Nephron (organoid): ENCODE data around the gene IGF1R.

Experiments
- H3K27ac Mint-ChIP-seq, 3 experiments: 2 replicates each; pipeline ENCODE4 v1.8.0; 2020; ENCODE audit warnings: mixed read lengths in 3 of 3, mild to moderate bottlenecking in 2 of 3, moderate library complexity in 1 of 3
- H3K27me3 Mint-ChIP-seq: 2 replicates; pipeline ENCODE4 v1.8.0; 2021; ENCODE audit warnings: low read depth, mild to moderate bottlenecking, moderate library complexity, mixed read lengths
- H3K36me3 Mint-ChIP-seq: 2 replicates; pipeline ENCODE4 v1.8.0; 2020; ENCODE audit warnings: low read depth, mixed read lengths
- H3K4me1 Mint-ChIP-seq: 2 replicates; pipeline ENCODE4 v1.8.0; 2020; ENCODE audit warnings: mixed read lengths
- H3K4me3 Mint-ChIP-seq, 3 experiments: 2 replicates each; pipeline ENCODE4 v1.8.0; 2020; ENCODE audit warnings: mild to moderate bottlenecking in 3 of 3, mixed read lengths in 3 of 3, moderate library complexity in 2 of 3
- H3K9me3 Mint-ChIP-seq: 2 replicates; pipeline ENCODE4 v1.8.0; 2020; ENCODE audit warnings: mixed read lengths
- TF ChIP-seq, protein P1 (sequence below), 3 experiments: fragments of 200-600 bp; sonication (generic); IDR thresholded peaks; one replicate each; pipeline ENCODE4 v1.5.0; 2021; ENCODE audit warnings: antibody characterized with exemption in 3 of 3; ENCODE audit not compliant: unreplicated experiment in 3 of 3

Gene IGF1R

DNA sequence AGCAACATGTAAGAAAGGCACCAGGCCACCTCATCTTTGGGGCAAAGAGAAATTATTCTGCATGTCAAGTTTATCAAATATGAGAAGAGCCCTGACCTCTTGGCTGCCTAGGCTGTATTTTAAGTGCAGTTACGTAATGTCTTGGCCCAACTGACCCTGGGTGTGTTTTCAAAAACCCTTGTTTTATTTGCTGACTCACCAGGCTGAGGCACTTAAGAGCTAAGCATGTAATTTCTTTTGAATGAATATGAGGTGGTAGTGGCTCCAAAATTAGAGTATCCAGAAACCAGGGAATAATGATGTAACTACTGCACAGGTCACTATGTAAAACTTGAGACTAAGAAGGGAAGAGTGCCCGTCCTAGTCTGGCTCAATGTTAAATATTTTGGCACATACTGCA is 335.0 kb downstream of the IGF1R start:
- H3K4me1 Mint-ChIP-seq, result peaks cover 20% of the 10 kb centered on the region
- no peaks in the 10 kb centered on the region for H3K27me3 Mint-ChIP-seq
- peaks cover 11% of the 10 kb centered on the region for H3K9me3 Mint-ChIP-seq
- TF ChIP-seq, protein P1, sequence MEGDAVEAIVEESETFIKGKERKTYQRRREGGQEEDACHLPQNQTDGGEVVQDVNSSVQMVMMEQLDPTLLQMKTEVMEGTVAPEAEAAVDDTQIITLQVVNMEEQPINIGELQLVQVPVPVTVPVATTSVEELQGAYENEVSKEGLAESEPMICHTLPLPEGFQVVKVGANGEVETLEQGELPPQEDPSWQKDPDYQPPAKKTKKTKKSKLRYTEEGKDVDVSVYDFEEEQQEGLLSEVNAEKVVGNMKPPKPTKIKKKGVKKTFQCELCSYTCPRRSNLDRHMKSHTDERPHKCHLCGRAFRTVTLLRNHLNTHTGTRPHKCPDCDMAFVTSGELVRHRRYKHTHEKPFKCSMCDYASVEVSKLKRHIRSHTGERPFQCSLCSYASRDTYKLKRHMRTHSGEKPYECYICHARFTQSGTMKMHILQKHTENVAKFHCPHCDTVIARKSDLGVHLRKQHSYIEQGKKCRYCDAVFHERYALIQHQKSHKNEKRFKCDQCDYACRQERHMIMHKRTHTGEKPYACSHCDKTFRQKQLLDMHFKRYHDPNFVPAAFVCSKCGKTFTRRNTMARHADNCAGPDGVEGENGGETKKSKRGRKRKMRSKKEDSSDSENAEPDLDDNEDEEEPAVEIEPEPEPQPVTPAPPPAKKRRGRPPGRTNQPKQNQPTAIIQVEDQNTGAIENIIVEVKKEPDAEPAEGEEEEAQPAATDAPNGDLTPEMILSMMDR (IDR thresholded peaks at IDR 0.05; ENCODE audit: unreplicated experiment in 3 of 3), result no peak
- H3K27ac Mint-ChIP-seq, result no peak overlapping the region
- no peak overlapping the region for H3K4me3 Mint-ChIP-seq
- H3K36me3 Mint-ChIP-seq, result peaks cover 4% of the 10 kb centered on the region

DNA sequence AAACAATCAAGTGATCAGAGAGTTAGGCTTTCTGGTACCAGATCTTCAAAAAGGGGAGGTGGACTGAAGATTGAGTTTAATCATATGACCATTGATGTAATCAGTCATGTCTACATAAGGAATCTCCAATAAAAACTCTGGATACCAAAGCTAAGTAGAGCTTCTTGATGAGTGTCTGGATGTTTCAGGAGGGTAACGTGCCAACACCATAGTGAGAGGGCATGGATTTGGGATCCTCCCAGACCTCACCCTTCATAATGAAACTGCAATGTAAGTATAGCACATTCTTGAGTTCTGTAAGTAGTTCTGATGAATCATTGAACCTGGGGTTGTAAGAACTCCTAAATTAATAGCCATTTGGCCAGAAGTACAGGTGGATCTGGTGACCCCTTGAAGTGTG is 337.9 kb downstream of the IGF1R start:
- Mint-ChIP-seq H3K27ac (no peak overlapping the region), H3K27me3 (peaks cover 4% of the 10 kb centered on the region), H3K9me3 (peaks cover 25% of the 10 kb centered on the region), H3K4me3 (no peak overlapping the region), H3K4me1 (peaks cover 13% of the 10 kb centered on the region), H3K36me3 (peaks cover 4% of the 10 kb centered on the region)
- TF ChIP-seq, protein P1 (IDR thresholded peaks at IDR 0.05; ENCODE audit: unreplicated experiment in 3 of 3), result no peak

DNA sequence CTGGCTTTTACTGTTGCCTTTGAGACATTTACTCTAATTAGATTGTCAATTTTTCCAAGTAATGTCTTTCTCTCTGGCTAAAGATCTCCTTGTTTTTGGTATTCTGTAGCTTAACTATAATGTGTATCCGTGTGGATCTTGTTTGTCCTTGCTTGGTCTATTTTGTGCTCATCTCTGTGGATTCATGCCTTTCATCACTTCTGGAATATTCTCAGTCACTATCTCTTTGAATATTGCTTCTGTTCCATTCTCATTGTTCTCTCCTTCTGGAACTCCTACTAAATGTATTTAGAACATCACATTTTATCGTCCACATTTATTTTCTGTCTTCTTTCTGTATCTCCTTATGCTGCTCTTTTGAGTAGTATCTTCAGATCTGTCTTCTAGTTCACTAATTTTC is 346.6 kb downstream of the IGF1R start:
- H3K4me3 Mint-ChIP-seq, result no peak overlapping the region
- peaks cover 46% of the 10 kb centered on the region for H3K9me3 Mint-ChIP-seq
- no peaks in the 10 kb centered on the region for H3K4me1 Mint-ChIP-seq
- H3K27me3 Mint-ChIP-seq, result peaks cover 8% of the 10 kb centered on the region
- TF ChIP-seq, protein P1 (IDR thresholded peaks at IDR 0.05; ENCODE audit: unreplicated experiment in 3 of 3), result no peak
- H3K27ac Mint-ChIP-seq, result no peak overlapping the region
- H3K36me3 Mint-ChIP-seq, result no peaks in the 10 kb centered on the region

DNA sequence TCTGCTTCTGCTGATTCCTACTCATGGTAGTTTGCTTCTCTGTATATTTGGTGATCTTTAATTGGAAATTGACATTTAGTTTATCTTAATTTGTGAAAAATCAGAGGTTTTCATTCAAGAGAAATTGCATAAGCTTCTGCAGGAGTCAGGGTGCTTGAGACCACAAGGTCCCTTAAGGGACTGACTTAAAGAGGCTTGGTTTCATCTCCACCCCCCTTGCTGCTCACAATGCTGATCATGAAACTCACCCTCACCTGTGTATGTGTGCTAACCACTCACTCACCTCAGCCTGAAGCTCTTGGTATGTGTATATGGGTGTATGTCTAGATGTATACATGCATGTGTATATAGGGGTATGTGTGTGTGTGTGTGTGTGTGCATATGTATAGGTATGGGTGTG is 347.8 kb downstream of the IGF1R start:
- no peak overlapping the region for H3K4me3 Mint-ChIP-seq
- no peaks in the 10 kb centered on the region for H3K36me3 Mint-ChIP-seq
- H3K27me3 Mint-ChIP-seq, result peaks cover 6% of the 10 kb centered on the region
- no peak overlapping the region for H3K27ac Mint-ChIP-seq
- H3K9me3 Mint-ChIP-seq, result peaks cover 38% of the 10 kb centered on the region
- TF ChIP-seq, protein P1 (IDR thresholded peaks at IDR 0.05; ENCODE audit: unreplicated experiment in 3 of 3), result no peak
- H3K4me1 Mint-ChIP-seq, result peaks cover 7% of the 10 kb centered on the region

DNA sequence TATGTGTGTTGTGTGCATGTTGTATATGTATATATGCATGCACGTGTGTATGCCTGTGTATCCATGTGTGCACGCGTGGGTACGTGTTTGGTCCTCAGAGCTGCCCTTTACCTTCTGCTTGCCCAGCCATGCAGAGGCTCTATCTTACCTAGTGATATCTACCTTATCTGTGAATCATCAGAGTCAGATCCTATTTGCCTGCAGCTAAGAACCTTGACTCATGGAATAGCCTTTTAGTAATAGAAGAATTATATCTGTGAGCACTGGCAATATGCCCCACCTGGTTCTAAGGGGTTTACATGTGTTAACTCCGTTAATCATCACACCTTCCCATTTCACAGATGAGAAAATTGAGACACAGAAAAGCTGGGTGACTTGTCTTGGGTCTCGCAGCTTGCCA is 348.3 kb downstream of the IGF1R start:
- TF ChIP-seq, protein P1 (IDR thresholded peaks at IDR 0.05; ENCODE audit: unreplicated experiment in 3 of 3), result no peak
- H3K36me3 Mint-ChIP-seq, result no peaks in the 10 kb centered on the region
- peaks cover 8% of the 10 kb centered on the region for H3K4me1 Mint-ChIP-seq
- H3K4me3 Mint-ChIP-seq, result no peak overlapping the region
- H3K27ac Mint-ChIP-seq, result no peak overlapping the region
- H3K9me3 Mint-ChIP-seq, result peaks cover 34% of the 10 kb centered on the region
- peaks cover 8% of the 10 kb centered on the region for H3K27me3 Mint-ChIP-seq

DNA sequence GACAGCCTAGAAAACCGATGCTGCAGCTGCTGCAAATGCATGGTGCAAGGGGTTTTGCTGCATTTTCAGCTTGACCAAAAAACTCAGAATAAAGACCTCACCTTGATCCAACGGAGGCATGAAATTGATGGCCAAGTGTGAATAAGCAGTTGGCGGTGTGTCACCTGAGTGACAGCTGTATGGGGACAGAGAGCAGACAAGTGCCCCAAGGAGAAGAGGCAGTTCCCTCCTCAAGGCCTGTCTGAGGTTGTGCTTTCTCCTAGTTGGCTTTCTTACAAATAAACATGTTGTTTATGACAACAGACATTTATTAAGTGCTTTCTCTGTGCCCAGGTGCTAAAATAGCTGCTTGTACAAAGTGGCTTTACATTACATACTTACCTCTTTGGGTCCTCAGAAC is 349.0 kb downstream of the IGF1R start:
- Mint-ChIP-seq H3K27me3 (peaks cover 8% of the 10 kb centered on the region), H3K27ac (no peak overlapping the region), H3K4me3 (no peak overlapping the region), H3K36me3 (no peaks in the 10 kb centered on the region), H3K4me1 (peaks cover 8% of the 10 kb centered on the region), H3K9me3 (peaks cover 27% of the 10 kb centered on the region)
- TF ChIP-seq, protein P1 (IDR thresholded peaks at IDR 0.05; ENCODE audit: unreplicated experiment in 3 of 3), result no peak
